B cell (primary cell): Measurements from ENCODE around the gene FAM234A.

ENCODE experiments used
- EZH2 ChIP-seq: IDR thresholded peaks from 2 replicates; pipeline ENCODE4 v1.6.1; 2012; ENCODE audit warnings: borderline replicate concordance, low read depth, mild to moderate bottlenecking, moderate library complexity, low read length; ENCODE audit not compliant: insufficient read depth, poor library complexity, severe bottlenecking
- TF ChIP-seq, protein P1 (sequence below): fragments of 200-600 bp; IDR thresholded peaks from one replicate; pipeline ENCODE4 v1.8.0; 2022; ENCODE audit warnings: antibody characterized with exemption, mild to moderate bottlenecking

DNA sequence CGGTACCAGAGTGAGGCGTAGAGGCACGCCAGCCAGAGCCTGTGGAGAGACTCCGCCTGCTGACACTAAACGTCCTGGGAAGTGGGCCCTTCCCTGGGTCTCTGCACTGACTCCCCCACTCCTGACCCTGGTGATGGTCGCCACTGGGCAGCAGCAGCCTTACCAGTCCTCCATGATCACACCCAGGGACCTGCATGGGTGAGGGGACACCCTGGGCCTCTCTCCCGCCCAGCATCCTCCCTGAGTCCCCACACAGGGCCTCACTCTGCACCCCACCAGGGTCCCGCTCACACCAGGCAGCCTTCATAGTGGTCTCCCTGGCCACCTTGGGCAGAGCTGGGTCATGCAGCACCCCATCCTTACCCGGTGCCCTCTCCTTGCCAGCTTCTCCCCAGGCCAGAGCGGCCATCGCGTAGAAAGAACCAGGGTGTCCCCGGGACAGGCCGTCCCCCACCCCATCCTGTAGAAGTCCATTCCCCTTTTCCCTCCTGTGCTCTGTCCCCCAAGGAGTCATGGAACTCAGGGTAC, 30.4 kb downstream of the FAM234A start:
- no peak for TF ChIP-seq EZH2
- TF ChIP-seq, protein P1, sequence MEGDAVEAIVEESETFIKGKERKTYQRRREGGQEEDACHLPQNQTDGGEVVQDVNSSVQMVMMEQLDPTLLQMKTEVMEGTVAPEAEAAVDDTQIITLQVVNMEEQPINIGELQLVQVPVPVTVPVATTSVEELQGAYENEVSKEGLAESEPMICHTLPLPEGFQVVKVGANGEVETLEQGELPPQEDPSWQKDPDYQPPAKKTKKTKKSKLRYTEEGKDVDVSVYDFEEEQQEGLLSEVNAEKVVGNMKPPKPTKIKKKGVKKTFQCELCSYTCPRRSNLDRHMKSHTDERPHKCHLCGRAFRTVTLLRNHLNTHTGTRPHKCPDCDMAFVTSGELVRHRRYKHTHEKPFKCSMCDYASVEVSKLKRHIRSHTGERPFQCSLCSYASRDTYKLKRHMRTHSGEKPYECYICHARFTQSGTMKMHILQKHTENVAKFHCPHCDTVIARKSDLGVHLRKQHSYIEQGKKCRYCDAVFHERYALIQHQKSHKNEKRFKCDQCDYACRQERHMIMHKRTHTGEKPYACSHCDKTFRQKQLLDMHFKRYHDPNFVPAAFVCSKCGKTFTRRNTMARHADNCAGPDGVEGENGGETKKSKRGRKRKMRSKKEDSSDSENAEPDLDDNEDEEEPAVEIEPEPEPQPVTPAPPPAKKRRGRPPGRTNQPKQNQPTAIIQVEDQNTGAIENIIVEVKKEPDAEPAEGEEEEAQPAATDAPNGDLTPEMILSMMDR: no peak
